Inflammatory macrophage treated with lipopolysaccharide for 4 hours (primary cell): ENCODE data around the gene TMF1.
A peak's percentile ranks its signal among the peaks of the same experiment; 100 is the strongest.

Experiments
- DNase-seq: peaks from one replicate; pipeline ENCODE4 v3.0.0-alpha.2; 2020

Gene TMF1

GRCh38 chr3:69080233-69080920 is 28.2 kb upstream of the TMF1 start, which contains the start of gene UBA3:
TSS of gene UBA3 (minus strand) at chr3:69080365. CDS start at chr3:69080353, 12 bp downstream.
- DNase-seq: peak; percentile 93

GRCh38 chr3:69079269-69080159 is 27.4 kb upstream of the TMF1 start:
- no peak for DNase-seq

DNA sequence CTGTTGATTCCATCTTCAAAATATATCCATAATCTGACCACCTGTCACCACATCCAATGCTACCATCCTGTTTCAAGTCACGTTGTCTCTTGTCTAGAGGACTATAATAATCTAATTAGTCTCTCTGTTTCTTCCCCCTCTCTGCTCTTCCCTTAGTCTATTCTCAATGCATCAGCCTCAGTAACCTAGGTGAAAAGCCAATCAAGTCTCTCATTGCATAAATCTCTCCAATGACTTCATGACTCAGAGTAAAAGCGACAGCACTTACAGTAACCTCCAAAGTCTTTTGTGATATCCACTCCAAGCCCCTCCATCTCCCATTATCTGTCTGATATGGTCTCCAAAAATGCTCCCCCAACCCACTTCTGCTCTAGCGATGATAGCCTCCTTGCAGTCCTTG is 20.8 kb upstream of the TMF1 start:
- DNase-seq: no peak

DNA sequence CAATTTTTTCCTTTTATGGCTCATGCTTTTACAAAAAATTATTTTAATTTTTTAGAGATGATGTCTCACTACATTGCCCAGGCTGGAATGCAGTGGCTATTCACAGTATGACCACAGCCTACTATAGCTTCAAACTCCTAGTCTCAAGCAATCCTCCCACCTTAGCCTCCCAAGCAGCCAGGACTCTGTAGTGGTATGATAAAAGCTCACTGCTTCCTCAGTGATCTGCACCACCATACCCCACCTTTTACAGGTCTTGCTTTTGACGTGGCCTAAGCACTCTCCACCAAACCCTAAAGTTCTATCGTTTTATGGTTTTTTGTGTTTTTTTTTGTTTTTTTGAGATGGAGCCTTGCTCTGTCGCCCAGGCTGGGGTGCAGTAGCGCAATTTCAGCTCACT is 14.0 kb upstream of the TMF1 start:
- DNase-seq: no peak

DNA sequence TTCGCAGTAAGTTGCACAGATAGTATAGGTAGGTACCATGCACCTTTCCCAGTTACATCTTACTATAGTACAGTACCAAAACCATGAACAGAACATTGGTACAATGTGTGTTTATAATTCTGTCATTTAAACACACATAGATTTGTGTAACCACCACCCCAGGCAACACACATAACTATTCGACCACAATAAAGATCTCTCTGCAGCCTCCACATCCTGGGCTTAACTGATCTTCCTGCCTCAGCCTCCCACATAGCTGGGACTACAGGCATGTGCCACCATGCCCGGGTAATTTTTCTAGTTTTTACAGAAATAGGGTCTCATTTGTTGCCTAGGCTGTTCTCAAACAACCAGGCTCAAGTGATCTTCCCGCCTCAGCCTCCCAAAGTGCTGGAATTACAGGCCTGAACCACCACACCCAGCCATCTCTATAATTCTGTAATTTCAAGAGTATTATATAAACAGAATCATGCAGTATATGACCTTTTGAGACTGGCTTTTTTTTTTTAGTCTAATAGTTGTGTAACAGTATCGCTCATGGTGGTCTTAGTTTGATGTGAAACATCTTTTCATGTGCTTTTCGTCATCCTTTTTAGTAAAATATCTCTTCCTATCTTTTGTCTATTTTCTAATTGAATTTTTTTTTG is 13.3 kb upstream of the TMF1 start:
- DNase-seq: no peak

DNA sequence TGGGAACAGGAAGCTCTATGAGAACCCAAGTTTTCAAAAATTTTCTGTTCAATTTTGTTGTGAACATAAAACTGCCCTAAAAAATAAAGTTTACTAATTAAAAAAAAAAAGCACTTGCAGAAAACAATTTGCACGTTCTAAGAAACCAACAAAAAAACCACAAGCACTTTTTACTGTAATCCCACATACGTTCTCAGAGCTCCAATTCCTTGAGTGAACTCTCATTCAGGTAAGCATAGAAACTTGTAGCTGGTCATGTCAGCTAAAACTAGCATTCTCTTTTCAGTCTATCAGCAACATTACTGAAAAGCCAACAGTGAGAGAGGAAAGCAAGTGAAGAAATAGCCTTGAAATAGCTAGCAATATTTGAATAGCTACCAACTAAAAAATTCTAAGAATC is 11.5 kb upstream of the TMF1 start:
- DNase-seq: no peak

- DNase-seq: no peak
Observed at GRCh38 chr3:69059688-69060087, 7.6 kb upstream of the TMF1 start.

- DNase-seq: no peak
Observed at GRCh38 chr3:69058947-69059224, 6.8 kb upstream of the TMF1 start.

GRCh38 chr3:69058180-69058946 is 6.2 kb upstream of the TMF1 start:
- DNase-seq: no peak

GRCh38 chr3:69052472-69052898 is 352 bp upstream of the TMF1 start:
- no peak for DNase-seq

DNA sequence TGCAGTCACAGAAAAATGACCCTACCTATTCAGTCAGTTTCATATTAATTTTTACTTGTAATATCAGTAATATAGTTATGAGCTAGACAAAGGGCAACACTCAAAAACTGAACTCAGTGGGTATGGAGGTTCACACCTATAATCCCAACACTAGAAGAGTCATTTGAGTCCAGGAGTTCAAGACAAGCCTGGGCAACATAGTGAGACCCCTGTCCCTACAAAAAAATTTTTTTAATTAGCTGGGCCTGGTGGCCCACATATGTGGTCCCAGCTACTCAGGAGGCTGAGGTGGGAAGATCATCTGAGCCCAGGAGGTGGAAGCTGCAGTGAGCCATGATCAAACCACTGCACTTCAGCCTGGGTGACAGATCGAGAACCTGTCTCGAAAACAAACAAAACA is 3.1 kb downstream of the TMF1 start:
- DNase-seq: no peak

DNA sequence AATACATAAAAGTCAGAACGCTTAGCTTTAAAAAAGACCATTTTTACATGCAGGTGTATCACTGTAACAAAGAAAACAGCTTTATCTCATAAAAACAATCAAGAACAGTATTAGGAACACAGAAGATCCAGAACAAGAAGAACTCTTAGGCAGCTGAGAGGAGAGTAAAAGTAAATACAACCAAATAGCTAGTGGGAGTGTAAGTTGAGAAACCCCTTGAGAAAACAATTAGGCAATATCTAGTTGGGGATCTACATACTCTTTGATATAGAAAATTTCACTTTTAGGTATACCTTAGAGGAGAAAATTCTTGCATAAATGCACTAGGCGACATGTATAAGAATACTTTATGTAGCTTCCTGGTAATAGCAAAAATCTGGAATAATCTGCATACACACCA is 7.5 kb downstream of the TMF1 start:
- DNase-seq: no peak

GRCh38 chr3:69033470-69033869 is 18.7 kb downstream of the TMF1 start:
- peak; percentile 97 for DNase-seq

- DNase-seq: no peak
Observed at GRCh38 chr3:69032737-69033136, 19.4 kb downstream of the TMF1 start.

DNA sequence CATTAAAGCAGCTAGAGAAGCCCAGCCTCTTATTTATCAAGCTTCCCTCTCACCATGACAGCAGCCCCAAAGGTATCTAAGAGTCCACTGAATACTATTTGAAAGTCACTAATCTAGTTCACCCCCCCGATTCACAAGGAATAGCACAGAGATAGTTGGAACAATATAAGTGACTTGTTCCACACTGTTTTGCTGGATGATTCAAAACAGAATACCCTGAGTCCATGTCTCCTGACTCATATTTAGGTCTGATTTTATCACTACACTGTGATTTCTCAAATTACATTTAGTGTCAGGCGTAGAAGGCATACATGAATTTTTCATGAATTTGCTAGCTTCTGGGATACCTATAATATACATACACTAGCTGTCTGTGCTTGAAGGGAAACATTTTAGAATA is 20.0 kb downstream of the TMF1 start:
- no peak for DNase-seq

- DNase-seq: no peak
Observed at GRCh38 chr3:69031635-69032034, 20.5 kb downstream of the TMF1 start.

- DNase-seq: no peak
Observed at GRCh38 chr3:69020857-69021256, 31.3 kb downstream of the TMF1 start.

DNA sequence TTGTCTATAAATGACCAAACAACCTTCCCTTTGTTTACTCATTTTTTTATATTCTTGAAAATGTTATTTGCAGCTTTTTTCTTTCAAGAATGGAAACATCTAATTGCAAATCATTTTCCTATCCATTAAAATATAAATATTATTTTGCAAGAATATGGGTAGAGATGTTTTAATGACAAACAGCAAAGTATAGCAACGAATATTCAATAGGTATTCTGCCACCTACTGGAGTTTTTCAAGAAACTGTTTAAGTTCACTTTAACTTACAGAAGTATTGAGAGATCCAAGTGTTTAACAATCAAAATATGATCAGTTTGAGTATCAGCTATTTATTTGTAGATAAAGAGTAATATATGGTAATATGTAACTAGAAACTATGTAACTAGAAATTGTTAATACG is 31.7 kb downstream of the TMF1 start:
- peak; percentile 15 for DNase-seq

DNA sequence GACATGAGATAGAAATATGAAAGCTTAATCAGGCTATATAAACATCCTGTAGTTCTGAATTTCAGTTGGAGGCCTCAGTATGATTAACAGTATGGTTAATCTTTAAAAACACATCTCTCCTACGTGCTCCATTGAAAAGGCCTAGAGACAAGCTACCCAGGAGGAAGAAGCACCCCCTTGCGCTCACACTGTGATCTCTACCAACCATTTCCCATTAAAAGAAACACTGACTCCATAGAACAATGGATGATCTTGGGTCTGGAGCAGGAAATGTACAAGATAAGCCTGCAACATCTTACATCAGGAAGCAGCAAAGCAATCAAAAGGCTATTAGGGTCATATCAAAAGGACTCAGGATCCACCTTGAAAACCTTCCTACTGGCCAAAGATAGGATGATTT is 35.2 kb downstream of the TMF1 start:
- no peak for DNase-seq

GRCh38 chr3:69016102-69016501 is 36.0 kb downstream of the TMF1 start:
- DNase-seq: no peak

DNA sequence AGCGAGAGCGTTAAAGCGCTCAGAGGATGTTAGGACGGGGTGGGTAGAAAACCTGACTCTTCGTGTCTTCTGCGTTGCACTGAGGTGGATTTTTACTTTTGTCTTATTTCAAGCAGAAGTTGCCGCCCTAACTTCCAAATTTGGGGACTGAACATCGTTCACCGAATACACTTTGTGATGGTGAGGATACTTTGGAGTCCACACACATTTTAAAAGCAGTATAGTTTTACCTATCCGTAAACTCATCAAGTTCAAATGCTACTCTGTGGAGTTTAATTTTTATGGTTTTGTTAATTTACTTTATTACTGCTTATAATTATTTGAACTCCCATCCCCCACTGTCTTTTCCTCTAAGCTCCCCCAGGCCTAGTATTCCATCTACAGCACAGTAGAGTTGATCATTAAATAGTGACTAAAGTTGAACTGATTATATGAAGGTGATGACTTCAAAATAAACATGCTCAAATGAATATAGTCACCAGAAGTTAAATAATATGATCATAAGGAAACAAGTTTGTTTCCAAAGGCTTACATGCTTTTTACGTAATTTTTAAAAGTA is 38.0 kb downstream of the TMF1 start:
- DNase-seq: no peak

GRCh38 chr3:69013253-69014021 is 38.7 kb downstream of the TMF1 start, which contains the start of gene EOGT:
TSS of gene EOGT (minus strand) at chr3:69013684. CDS start at chr3:69009846, 3,838 bp downstream.
- peak; percentile 85 for DNase-seq
